Smooth muscle cell of the brain vasculature (primary cell): ENCODE results near the gene SCGB1C2.

Experiments
- DNase-seq: peaks from one replicate; pipeline ENCODE4 v3.0.0-alpha.2; 2012; ENCODE audit warnings: low read depth, low spot score

The SCGB1C2 gene

GRCh38 chr17:171871-172270, 34.5 kb downstream of the SCGB1C2 start:
- DNase-seq = no peak

DNA sequence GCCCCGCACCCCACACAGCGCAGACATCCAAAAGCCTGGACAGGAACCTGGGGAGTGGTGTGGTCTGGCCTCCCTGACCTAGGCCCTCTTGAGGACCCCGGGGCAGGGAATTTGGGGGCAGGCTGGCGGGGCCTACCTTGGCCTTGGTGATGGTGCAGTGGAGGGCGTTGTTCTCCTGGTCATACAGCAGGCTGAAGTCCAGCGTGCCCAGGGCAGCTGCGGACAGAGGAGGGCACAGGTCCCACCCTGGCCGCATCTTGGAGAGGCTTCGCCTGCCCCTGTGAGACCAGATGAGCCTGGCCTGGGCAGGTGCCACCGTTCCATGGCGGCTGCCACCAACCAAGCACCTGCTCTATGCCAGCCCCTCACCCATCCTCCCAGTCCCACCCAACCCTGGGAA, 35.0 kb downstream of the SCGB1C2 start:
- no peak for DNase-seq

DNA sequence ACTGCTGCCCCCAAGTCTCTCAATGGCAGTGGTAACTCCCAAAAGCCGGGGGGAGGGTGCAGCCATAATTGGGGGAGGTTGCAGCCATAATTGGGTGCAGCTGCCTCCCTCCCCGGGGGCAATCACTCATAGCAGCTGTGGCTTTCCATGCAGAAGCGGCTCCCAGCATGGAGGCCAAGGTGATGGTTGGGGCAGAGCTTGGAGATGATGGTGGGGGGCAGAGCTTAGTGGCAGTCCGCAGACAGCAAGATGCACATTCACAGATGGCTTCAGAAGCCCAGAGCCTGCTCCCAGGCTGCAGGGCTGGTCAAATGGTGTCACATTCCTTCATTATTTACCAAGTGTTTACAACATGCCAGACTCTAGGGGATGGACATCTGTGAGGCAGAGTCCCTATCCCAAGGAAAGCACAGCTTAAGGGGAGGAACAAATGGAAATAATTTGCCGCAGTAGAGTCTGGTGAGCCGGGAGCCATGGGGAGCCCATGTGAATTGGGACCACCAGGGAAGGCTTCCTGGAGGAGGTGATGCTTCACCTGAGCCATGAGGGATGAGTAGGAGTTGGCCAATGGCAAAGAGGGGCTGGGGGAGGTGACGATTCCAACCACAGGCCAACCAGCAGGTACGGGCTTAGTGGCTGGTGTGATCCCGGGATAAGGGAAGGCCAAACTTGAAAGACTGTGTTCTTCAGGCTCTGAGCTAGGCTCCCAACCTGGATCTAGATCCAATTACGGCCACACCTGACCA, 36.0 kb downstream of the SCGB1C2 start:
- no peak for DNase-seq

GRCh38 chr17:177155-177554, 39.8 kb downstream of the SCGB1C2 start:
- no peak for DNase-seq

DNA sequence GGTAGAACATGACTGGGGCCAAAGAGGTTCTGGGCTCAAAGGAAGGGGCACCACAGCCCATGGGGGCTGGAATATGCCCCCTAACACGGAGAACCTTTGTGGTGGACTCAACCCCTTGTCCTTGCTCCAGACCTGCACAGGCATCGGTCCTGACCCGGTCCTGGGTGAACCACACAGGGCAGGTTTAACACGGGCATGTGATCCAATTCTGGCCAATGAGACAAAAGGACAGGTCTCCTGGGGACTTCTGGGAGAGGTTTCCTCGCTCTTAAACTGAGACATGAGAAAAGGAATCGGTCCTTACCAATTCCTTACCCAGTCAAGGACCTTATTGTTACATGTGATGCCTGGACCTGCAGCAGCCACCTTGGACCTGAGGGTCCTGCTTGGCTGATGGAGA, 40.4 kb downstream of the SCGB1C2 start:
- DNase-seq = no peak

GRCh38 chr17:178292-179065, 41.1 kb downstream of the SCGB1C2 start:
- no peak for DNase-seq

DNA sequence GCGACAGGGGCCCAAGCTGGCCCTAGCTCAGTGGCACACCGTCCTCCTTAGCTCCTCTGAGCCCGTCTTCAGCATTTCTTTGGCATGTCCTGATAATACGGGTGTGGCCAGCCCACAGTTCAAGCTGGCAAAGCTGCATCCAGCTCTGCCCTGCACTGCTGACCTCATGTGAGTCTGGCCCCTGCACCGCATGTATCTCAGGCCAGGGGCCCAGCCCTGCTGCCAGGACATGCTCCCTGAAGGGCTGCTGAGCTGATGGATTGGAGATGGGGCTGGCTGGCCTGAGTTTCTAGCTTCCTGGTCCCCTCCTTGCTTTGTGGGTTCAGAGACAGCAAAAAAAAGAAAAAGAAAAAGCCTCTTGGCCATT, 41.7 kb downstream of the SCGB1C2 start:
- no peak for DNase-seq

DNA sequence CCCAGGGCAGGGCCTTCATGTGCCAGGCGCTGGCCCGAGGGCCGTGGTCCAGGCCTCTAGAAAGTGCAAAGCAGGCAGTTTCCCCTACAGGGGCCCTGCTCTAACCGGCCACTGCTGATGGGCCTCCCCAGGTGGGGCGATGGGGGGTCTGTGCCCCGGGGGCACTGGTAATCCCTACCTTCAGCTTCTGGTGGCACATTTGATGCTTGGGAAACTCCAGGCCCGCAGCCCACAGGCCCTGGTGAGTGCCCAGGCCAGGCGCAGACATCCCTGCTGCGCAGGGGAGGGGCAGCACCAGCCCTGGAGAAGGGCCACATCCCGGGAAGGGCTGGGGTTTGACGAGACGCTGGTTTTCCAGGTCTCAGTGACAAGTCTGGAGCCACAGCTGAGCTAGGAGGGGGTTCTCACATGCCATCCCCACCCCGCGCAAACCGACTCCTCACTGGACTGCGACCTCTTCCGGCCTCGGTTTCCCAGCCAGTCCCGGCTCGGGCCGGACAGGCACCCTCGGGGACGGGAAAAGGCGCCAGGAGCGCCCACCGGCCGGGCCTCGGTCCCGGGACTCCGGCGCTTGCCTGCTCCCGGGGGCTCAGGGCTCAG, 42.5 kb downstream of the SCGB1C2 start:
- DNase-seq = no peak

- no peak for DNase-seq
These were observed 43.2 kb downstream of the SCGB1C2 start for GRCh38 chr17:180381-181244.

DNA sequence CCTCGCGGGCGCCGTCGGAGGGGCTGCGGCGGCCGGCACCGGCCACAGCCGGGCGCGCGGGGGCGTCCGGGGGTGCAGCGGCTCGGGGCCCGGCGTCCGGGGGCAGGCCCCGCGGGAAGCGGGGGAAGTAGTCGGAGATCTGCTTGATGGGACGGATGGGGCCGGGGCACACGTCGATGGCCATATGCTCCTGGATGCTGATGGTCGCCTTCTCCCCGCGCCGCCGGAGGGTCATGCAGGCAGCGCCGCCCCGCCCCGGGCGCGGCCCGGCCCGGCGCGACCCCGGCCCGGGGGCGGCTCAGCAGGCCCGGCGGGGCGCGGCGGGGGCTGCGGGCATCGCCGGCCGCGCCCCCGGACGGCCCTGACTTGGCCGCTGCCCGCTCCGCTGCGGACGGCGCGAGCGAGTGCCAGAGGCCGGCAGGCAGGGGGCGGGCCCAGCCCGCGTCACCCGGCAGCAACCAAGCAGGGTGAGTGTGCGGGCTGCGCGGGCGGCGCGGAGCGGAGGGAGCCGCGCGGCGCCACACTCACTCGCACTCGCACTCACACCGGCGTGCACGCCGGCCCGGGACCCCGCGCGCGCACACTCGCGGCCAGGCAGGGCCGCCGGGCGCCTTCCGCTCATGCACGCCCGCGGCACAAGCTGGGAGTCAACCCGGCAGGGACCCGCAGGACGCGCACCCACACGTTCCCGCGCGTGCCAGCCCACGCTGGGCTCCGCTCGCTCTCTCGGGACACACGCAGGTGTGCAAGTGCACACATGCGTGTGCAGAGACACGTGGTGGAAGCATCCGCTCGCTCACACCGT, 44.1 kb downstream of the SCGB1C2 start, which contains the start of gene DOC2B:
Gene DOC2B, minus strand, starts transcription at position 406 of the 805 bp plus-strand sequence. Its CDS starts 171 bp downstream, at position 235.
- DNase-seq = no peak

DNA sequence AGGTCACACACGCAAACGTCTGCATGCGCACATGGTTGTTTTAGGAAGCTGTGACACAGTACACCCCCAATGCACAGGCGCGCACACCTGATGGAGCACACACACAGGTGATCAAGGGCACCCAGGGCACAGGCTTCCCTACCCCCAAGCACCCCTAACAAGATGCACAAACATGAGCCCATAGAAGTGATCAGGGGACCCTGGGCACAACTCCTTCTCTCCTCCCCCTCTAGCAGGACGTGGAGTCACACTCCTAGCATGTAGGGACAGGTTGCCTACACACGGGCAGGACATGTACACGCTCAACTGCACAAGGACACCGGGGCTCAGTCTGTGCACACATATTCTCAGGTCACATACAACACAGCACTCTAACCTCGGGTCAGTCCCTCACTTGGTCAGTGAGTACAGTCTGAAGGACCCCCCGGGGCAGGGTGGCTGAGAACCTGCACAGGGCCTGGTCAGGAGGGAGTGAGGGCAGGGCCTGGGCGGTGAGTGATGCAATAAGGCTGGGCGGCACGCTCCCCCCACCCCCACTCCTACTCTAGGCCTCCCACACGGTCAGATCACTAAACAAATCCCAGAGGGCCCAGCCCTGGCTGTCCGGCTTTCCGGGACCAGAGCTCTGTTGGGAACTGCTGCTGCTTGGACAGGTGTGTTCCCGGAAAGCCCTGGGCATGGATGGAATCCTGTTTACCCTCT, 44.8 kb downstream of the SCGB1C2 start:
- DNase-seq = no peak

- no peak for DNase-seq
These were observed 45.7 kb downstream of the SCGB1C2 start for GRCh38 chr17:183021-183420.

GRCh38 chr17:185445-186138, 48.2 kb downstream of the SCGB1C2 start:
- DNase-seq = no peak

DNA sequence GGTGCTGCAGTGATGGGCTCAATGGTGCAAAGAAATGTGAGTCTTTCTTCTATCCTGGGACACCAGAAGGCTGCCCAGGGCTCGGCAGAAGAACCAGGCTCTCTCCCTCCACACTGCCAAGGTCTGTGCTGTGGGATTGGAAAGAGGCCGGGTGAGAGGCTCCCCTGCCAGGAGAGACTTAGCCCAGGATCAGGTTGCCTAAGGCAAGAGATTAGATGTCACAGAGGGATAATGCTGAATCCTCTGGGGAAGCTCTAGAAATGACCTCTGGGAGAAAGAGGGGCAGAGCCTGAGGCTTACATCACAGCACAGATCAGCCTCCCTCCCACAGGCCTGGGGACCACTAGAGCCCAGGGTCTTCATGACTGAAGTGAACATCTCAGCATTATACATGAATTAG, 49.8 kb downstream of the SCGB1C2 start:
- no peak for DNase-seq
